HepG2 (cell line): Measurements from ENCODE around the gene HYAL1. TPM values are rescaled to one million over a fixed set of nuclear protein-coding genes. Genes with fewer than 3 reads are reported as not detected.
A peak's percentile ranks its signal among the peaks of the same experiment; 100 is the strongest.

Experiments
- BORCS8-MEF2B ChIP-seq: sonication (generic); formaldehyde crosslinking; IDR thresholded peaks from 2 replicates; pipeline ENCODE4 v1.8.0; 2022; ENCODE audit warnings: mild to moderate bottlenecking, missing genetic modification reagents
- FOSL2 ChIP-seq: sonication (generic); formaldehyde crosslinking; IDR thresholded peaks from 2 replicates; pipeline ENCODE4 v1.4.0; 2020; ENCODE audit warnings: missing genetic modification reagents
- HNF4A ChIP-seq: sonication (generic); formaldehyde crosslinking; IDR thresholded peaks from 2 replicates; pipeline ENCODE4 v1.4.0; 2020; ENCODE audit warnings: missing genetic modification reagents
- HNRNPK ChIP-seq: fragments of 200-400 bp; formaldehyde crosslinking; IDR thresholded peaks from 2 replicates; pipeline ENCODE4 v1.6.1; 2018; ENCODE audit warnings: low read length, low read depth, moderate library complexity, mild to moderate bottlenecking; ENCODE audit not compliant: poor library complexity, severe bottlenecking
- MED1 ChIP-seq: sonication (generic); formaldehyde crosslinking; IDR thresholded peaks from 2 replicates; pipeline ENCODE4 v1.4.0; 2020; ENCODE audit warnings: missing genetic modification reagents
- PLRG1 ChIP-seq: fragments of 450-650 bp; conservative IDR thresholded peaks from 2 replicates; pipeline ENCODE4 v1.6.1; 2016
- PRMT3 ChIP-seq: sonication (generic); formaldehyde crosslinking; IDR thresholded peaks from 2 replicates; pipeline ENCODE4 v1.8.1; 2022; ENCODE audit warnings: low read depth, mild to moderate bottlenecking, moderate library complexity, missing genetic modification reagents, borderline replicate concordance
- ZBTB25 ChIP-seq: IDR thresholded peaks from 2 replicates; pipeline ENCODE4 v1.6.1; 2018; ENCODE audit warnings: missing genetic modification reagents
- ZFP82 ChIP-seq: sonication (generic); formaldehyde crosslinking; IDR thresholded peaks from 2 replicates; pipeline ENCODE4 v1.5.1; 2020; ENCODE audit warnings: mild to moderate bottlenecking, missing genetic modification reagents, borderline replicate concordance
- ZNF235 ChIP-seq: sonication (generic); formaldehyde crosslinking; IDR thresholded peaks from 2 replicates; pipeline ENCODE4 v1.8.1; 2023; ENCODE audit warnings: mild to moderate bottlenecking, missing genetic modification reagents, borderline replicate concordance
- ZNF24 ChIP-seq: fragments of 450-650 bp; IDR thresholded peaks from 2 replicates; pipeline ENCODE4 v1.6.1; 2017; ENCODE audit warnings: antibody characterized with exemption, mild to moderate bottlenecking
- ZNF318 ChIP-seq: sonication (generic); formaldehyde crosslinking; IDR thresholded peaks from 2 replicates; pipeline ENCODE4 v1.4.0; 2020; ENCODE audit warnings: mild to moderate bottlenecking, missing genetic modification reagents
- ZNF773 ChIP-seq: sonication (generic); formaldehyde crosslinking; IDR thresholded peaks from 2 replicates; pipeline ENCODE4 v1.4.0; 2020; ENCODE audit warnings: missing genetic modification reagents, borderline replicate concordance
- polyA plus RNA-seq, 8 experiments: library from polyadenylated mRNA; depleted of rRNA in 3 of 8; stranded (reverse) in 7 of 8; unstranded in 1 of 8; fragments of >200 nt; fragmentation: Illumina TruSeq in 4 of 8; extraction: Trizol in 4 of 8; gene quantifications; 2 replicates each; pipeline versions ENCODE4 v1.2.1 to v1.2.3, GENCODE V29; 2011 to 2016; ENCODE audit warnings: low read depth in 4 of 8, missing spikeins in 1 of 8, mixed read lengths in 1 of 8; ENCODE audit not compliant: insufficient read depth in 1 of 8
- total RNA-seq, 5 experiments: library from RNA; depleted of rRNA; stranded (reverse); fragments of >200 nt; fragmentation: Illumina TruSeq; extraction: Trizol; gene quantifications; 2 replicates each; pipeline ENCODE4 v1.2.3, GENCODE V29; 2016; ENCODE audit warnings: low read depth in 1 of 5

The HYAL1 gene
- total and polyA plus RNA-seq, 2 of the 13 experiments (the other 11 are each of a cell fraction or from before 2014, with no cell fraction given) = 76.5 to 193 TPM

GRCh38 chr3:50350527-50351322 lies 47.4 kb upstream of the HYAL1 start, which contains the start of the genes CYB561D2 and NPRL2 (continued):
- TF ChIP-seq HNRNPK (no peak), BORCS8-MEF2B (CRISPR knock-in tag) (peak; percentile 99), ZNF24 (no peak), ZNF773 (CRISPR knock-in tag) (peak; percentile 95), ZNF235 (CRISPR knock-in tag) (peak; percentile 90; the same call in 1 of the 2 replicates), ZBTB25 (CRISPR knock-in tag) (peak; percentile 75), MED1 (peak; percentile 71; the same call in 1 of the 2 replicates), PRMT3 (CRISPR knock-in tag) (no peak), PLRG1 (no peak), FOSL2 (CRISPR knock-in tag) (peak; percentile 52), HNF4A (CRISPR knock-in tag) (no peak), ZNF318 (CRISPR knock-in tag) (no peak; the same call in 1 of the 2 replicates), ZFP82 (CRISPR knock-in tag) (peak; percentile 74; the same call in 1 of the 2 replicates)
